C4-2B (cell line): ENCODE measurements around the gene PEPD.

Experiments used
- H3K27ac ChIP-seq: fragments of 450-650 bp; 2 replicates; pipeline ENCODE4 v1.5.1; 2017
- CTCF ChIP-seq: fragments of 450-650 bp; conservative IDR thresholded peaks from 2 replicates; pipeline ENCODE4 v1.5.1; 2017; ENCODE audit warnings: mild to moderate bottlenecking
- ZFX ChIP-seq: fragments of 450-650 bp; IDR thresholded peaks from 2 replicates; pipeline ENCODE4 v1.6.1; 2017

Gene PEPD

GRCh38 chr19:33429891-33430673, 91.5 kb downstream of the PEPD start:
- H3K27ac ChIP-seq: no peak overlapping the region
- TF ChIP-seq CTCF (no peak), ZFX (no peak)

GRCh38 chr19:33428627-33429125, 92.9 kb downstream of the PEPD start:
- TF ChIP-seq CTCF: no peak
- TF ChIP-seq ZFX: no peak
- H3K27ac ChIP-seq: no peak overlapping the region

- TF ChIP-seq ZFX (no peak), CTCF (no peak)
- no peak overlapping the region for H3K27ac ChIP-seq
Measured at GRCh38 chr19:33427801-33428626, 93.6 kb downstream of the PEPD start.

GRCh38 chr19:33426621-33427361, 94.8 kb downstream of the PEPD start:
- TF ChIP-seq CTCF (no peak), ZFX (no peak)
- H3K27ac ChIP-seq: no peak overlapping the region

GRCh38 chr19:33424181-33424580, 97.4 kb downstream of the PEPD start:
- H3K27ac ChIP-seq: no peak overlapping the region
- TF ChIP-seq ZFX (no peak), CTCF (no peak)

GRCh38 chr19:33422369-33423180, 99.0 kb downstream of the PEPD start:
- no peak overlapping the region for H3K27ac ChIP-seq
- TF ChIP-seq CTCF: no peak
- no peak for TF ChIP-seq ZFX
